ENCODE measurements around the gene CPEB3. TPM values are rescaled to one million over a fixed set of nuclear protein-coding genes. Genes with fewer than 3 reads are reported as not detected.

CPEB3 gene
- total RNA-seq, 2 donors from 2014 or later: 1.9 to 4.0 TPM

GRCh38 chr10:92284112-92284704, 6.7 kb downstream of the CPEB3 start:
- no peak for DNase-seq (ENCODE audit: low spot score in 2 of 2)
- H3K27ac Mint-ChIP-seq: peak overlapping the region in 1 of 2 donors; percentile 35
- no peaks in the 10 kb centered on the region for H3K9me3 Mint-ChIP-seq
- no peak for ATAC-seq
- no peaks in the 10 kb centered on the region for H3K36me3 Mint-ChIP-seq

GRCh38 chr10:92278996-92279696, 11.7 kb downstream of the CPEB3 start:
- ATAC-seq: no peak
- Mint-ChIP-seq H3K36me3 (no peaks in the 10 kb centered on the region), H3K27ac (no peak overlapping the region), H3K9me3 (no peaks in the 10 kb centered on the region)
- DNase-seq (ENCODE audit: low spot score in 2 of 2): no peak

DNA sequence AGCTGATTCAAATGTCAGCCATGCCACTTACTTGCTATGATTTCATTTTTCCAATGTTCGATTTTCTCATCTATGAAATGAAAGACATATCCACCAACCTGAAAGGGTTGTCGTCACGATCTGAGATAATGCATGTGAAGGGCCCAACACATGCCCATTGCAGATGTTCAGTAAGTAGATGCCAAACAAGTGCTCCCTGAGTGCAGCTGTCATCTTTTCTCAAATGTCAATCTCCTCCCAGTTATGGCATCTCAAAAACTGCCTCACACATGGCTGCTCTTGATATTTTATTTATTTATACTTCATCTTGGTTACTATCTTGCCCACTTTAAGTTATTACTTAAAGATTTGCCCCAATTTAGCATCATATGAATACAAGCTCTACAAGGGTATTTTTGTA, 16.8 kb downstream of the CPEB3 start:
- Mint-ChIP-seq H3K9me3 (no peaks in the 10 kb centered on the region), H3K27ac (no peak overlapping the region), H3K36me3 (no peaks in the 10 kb centered on the region)
- no peak for ATAC-seq
- no peak for DNase-seq (ENCODE audit: low spot score in 2 of 2)

- Mint-ChIP-seq H3K9me3 (no peaks in the 10 kb centered on the region), H3K36me3 (no peaks in the 10 kb centered on the region), H3K27ac (no peak overlapping the region)
- DNase-seq (ENCODE audit: low spot score in 2 of 2): no peak
- ATAC-seq: no peak
Observed at GRCh38 chr10:92268748-92269147, 22.1 kb downstream of the CPEB3 start.

GRCh38 chr10:92267343-92267742, 23.5 kb downstream of the CPEB3 start:
- peak; percentile 53 to 84 for ATAC-seq
- Mint-ChIP-seq H3K36me3 (no peaks in the 10 kb centered on the region), H3K27ac (peak overlapping the region in 1 of 2 donors; percentile 3), H3K9me3 (no peaks in the 10 kb centered on the region)
- DNase-seq (ENCODE audit: low spot score in 2 of 2): no peak

DNA sequence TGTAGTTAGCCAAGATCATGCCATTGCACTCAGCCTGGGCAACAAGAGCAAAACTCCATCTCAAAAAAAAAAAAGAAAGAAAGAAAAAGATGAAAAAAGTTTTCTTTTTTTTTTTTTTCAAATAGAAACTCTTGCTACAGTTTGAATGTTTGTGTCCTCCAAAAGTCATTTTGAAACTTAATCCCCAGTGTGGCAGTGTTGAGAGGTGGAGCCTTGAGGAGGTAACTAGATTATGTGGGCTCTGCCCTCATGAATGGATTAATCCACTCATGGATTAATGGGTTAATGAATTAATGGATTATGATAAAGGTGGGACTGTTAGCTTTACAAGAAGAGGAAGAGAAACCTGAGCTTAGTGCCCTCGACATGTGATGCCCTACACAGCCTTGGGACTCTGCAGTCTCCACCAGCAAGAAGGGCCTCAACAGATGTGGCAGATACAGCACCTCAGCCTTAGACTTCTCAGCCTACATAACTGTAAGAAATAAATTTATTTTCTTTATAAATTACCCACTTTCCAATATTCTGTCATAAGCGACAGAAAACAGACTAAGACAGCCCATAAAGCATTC, 25.1 kb downstream of the CPEB3 start:
- H3K27ac Mint-ChIP-seq: peak overlapping the region in 1 of 2 donors; percentile 72
- no peaks in the 10 kb centered on the region for H3K36me3 Mint-ChIP-seq
- DNase-seq (ENCODE audit: low spot score in 2 of 2) (no peak), ATAC-seq (no peak)
- no peaks in the 10 kb centered on the region for H3K9me3 Mint-ChIP-seq

GRCh38 chr10:92264249-92264648, 26.6 kb downstream of the CPEB3 start:
- ATAC-seq (no peak), DNase-seq (ENCODE audit: low spot score in 2 of 2) (no peak)
- Mint-ChIP-seq H3K36me3 (no peaks in the 10 kb centered on the region), H3K27ac (no peak overlapping the region), H3K9me3 (no peaks in the 10 kb centered on the region)

- Mint-ChIP-seq H3K9me3 (no peaks in the 10 kb centered on the region), H3K36me3 (no peaks in the 10 kb centered on the region), H3K27ac (no peak overlapping the region)
- no peak for ATAC-seq
- DNase-seq (ENCODE audit: low spot score in 2 of 2): no peak
Observed at GRCh38 chr10:92263396-92263795, 27.5 kb downstream of the CPEB3 start.

DNA sequence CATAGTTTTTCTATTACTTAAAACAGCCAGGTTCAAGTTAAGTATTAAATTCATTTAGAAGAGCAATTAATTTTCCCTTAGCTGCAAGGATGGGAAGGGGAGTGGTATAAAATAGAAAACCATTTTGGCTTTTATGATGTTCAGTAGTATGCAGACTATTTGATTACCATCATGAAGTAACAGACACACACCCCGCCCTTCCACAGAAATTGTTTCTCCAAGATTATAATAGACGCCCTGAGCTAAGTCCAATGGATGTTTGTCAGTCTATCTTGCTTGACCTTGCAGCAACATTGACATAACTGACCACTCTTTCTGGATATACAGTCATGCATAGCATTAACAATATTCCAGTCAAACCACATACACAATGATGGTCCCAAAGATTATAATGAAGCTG, 42.3 kb downstream of the CPEB3 start:
- no peak for DNase-seq (ENCODE audit: low spot score in 2 of 2)
- H3K36me3 Mint-ChIP-seq: no peaks in the 10 kb centered on the region
- no peaks in the 10 kb centered on the region for H3K9me3 Mint-ChIP-seq
- ATAC-seq: no peak
- no peak overlapping the region for H3K27ac Mint-ChIP-seq

DNA sequence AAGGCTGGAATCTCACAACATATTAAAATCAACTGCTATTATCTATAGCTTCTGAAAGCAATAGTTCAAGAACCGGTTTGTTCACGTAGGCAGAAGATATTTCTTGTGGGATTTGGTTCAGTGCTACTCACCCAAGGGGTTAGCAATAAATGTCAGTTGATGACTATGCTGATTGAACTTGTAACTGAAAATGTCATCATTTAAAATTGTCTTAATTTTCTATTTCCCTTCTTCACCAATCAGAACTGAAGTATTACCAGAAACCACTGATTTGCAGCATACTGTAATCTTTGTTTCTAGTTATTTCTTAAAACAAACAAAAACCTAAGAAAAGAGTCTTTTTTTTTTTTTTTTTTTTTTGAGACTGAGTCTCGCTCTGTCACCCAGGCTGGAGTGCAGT, 46.1 kb downstream of the CPEB3 start:
- no peak for DNase-seq (ENCODE audit: low spot score in 2 of 2)
- Mint-ChIP-seq H3K36me3 (peaks cover 0 to 6% of the 10 kb centered on the region in 2 donors), H3K9me3 (no peaks in the 10 kb centered on the region), H3K27ac (no peak overlapping the region)
- peak in 1 of 2 donors; percentile 36 for ATAC-seq

- H3K36me3 Mint-ChIP-seq: peaks cover 8 to 14% of the 10 kb centered on the region in 2 donors
- H3K27ac Mint-ChIP-seq: peak overlapping the region in 1 of 2 donors; percentile 21
- DNase-seq (ENCODE audit: low spot score in 2 of 2): peak in 1 of 2 donors; percentile 13
- ATAC-seq: peak in 1 of 2 donors; percentile 43
- H3K9me3 Mint-ChIP-seq: no peaks in the 10 kb centered on the region
Observed at GRCh38 chr10:92242910-92243671, 47.8 kb downstream of the CPEB3 start.

DNA sequence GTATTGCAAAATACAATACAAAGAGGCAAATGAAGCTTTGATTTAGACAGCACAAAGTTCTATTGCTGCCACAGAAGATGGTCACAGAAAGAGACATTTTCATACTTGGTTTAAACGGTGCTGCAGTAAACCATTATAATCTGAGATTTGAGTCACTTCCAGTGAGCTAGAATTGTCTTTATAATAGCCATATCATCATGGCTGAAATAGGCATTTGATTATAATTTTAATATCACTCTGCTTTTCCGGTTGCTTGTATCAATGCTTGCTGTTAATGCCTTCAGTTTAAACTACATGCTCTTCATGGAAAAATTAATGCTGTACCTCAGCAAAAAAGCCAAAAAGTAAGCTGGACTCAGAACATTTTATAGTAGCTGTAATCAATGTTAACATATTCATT, 48.5 kb downstream of the CPEB3 start:
- Mint-ChIP-seq H3K27ac (no peak overlapping the region), H3K36me3 (peaks cover 8 to 14% of the 10 kb centered on the region in 2 donors), H3K9me3 (no peaks in the 10 kb centered on the region)
- DNase-seq (ENCODE audit: low spot score in 2 of 2): no peak
- no peak for ATAC-seq

DNA sequence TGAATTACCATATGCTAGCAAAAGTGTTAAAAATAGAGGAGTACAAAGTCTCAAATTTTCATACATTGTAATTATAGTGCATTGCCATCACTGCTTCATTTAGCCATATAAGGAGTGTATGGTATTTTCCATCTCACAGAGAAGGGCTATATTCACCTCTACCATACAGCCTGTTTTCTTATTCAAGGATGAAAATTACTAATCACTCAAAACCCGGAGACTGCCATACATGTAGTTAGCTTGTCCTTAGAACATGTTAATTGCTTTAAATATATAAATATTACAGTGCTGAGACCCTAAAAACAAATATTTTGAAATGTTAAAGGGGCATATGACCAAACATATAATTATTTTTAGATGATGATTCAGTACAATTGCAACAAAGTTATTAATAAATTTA, 49.4 kb downstream of the CPEB3 start:
- Mint-ChIP-seq H3K9me3 (no peaks in the 10 kb centered on the region), H3K36me3 (peaks cover 8 to 14% of the 10 kb centered on the region in 2 donors), H3K27ac (no peak overlapping the region)
- ATAC-seq (no peak), DNase-seq (ENCODE audit: low spot score in 2 of 2) (no peak)

GRCh38 chr10:92241158-92241500, 49.7 kb downstream of the CPEB3 start:
- peaks cover 8 to 14% of the 10 kb centered on the region in 2 donors for H3K36me3 Mint-ChIP-seq
- no peak for DNase-seq (ENCODE audit: low spot score in 2 of 2)
- no peaks in the 10 kb centered on the region for H3K9me3 Mint-ChIP-seq
- ATAC-seq: no peak
- peak overlapping the region in 1 of 2 donors; percentile 69 for H3K27ac Mint-ChIP-seq

GRCh38 chr10:92240289-92241157, 50.4 kb downstream of the CPEB3 start:
- DNase-seq (ENCODE audit: low spot score in 2 of 2): peak in 1 of 2 donors; percentile 19
- H3K27ac Mint-ChIP-seq: peak overlapping the region in 1 of 2 donors; percentile 69
- peaks cover 8 to 14% of the 10 kb centered on the region in 2 donors for H3K36me3 Mint-ChIP-seq
- no peaks in the 10 kb centered on the region for H3K9me3 Mint-ChIP-seq
- peak; percentile 46 for ATAC-seq

DNA sequence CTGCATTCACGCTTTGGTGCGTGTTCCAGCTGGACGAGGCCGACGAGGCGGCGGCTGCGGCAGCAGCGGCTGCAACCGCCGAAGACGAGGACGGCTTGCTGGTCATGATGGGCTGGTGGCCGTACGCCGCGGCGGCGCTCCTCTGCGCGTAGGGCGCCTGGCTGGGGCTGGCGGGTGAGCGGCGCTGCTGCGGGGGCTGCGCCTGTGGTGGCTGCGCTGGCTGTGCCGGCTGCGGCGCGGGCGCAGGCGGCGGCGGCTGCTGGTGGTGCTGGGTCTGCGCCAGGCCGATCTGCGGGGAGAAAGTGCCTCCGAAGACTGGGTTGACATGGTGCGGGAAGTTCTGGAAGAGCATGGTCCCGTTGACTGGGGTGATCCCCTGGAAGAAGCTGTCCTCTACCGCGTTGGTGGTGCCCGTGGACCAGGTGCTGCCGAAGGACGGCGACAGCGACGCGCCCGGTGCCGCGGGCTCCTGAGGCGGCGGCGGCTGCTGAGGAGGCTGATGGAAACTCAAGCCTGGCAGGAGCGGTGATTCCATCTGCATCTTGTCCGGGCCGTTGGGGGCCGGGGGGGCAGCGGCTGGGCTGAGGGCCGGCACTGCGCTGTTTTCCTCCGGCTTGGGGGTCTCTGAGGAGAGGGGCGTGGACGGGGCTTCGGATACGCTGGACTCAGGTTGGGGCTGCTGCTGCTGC, 51.1 kb downstream of the CPEB3 start:
- H3K9me3 Mint-ChIP-seq: no peaks in the 10 kb centered on the region
- peak in 1 of 2 donors; percentile 31 for DNase-seq (ENCODE audit: low spot score in 2 of 2)

More for the DNA sequence above, 51.1 kb downstream of the CPEB3 start:
- ATAC-seq: peak; percentile 70 to 80
- Mint-ChIP-seq H3K27ac (peak overlapping the region in 1 of 2 donors; percentile 69), H3K36me3 (peaks cover 8 to 14% of the 10 kb centered on the region in 2 donors)

Data from activated naive CD4-positive, alpha-beta T cell treated with anti-CD3 and anti-CD28 coated beads, Interleukin-2, amount 50 U/mL, for 72 hours (primary cell).